ENCODE data around the gene CCNDBP1.
A peak's percentile ranks its signal among the peaks of the same experiment; 100 is the strongest.
"Not testable (repeated sequence)": the region's sequence is repeated elsewhere in the genome, so short reads cannot be mapped to it uniquely, and the experiment has no call there.

Gene CCNDBP1
- total RNA-seq, result 72.3 to 163 (median 81.1) reads per million in 9 experiments

GRCh38 chr15:43185157-43186002, at the start of gene CCNDBP1:
CCNDBP1 (plus strand) TSS chr15:43185403; CDS start chr15:43185499, 96 bp downstream.
- H3K36me3 Mint-ChIP-seq (ENCODE audit: insufficient read depth), result peaks cover 44% of the 10 kb centered on the region
- H3K4me1 Mint-ChIP-seq (ENCODE audit: low read depth in 2 of 2), result peaks cover 28 to 35% of the 10 kb centered on the region in 2 donors
- no peaks in the 10 kb centered on the region for H3K27me3 Mint-ChIP-seq
- peak; percentile 84 for ATAC-seq (replicated peaks)
- peak within 1 kb of the TSS; percentile 96 to 98 for H3K27ac Mint-ChIP-seq
- peak within 1 kb of the TSS; percentile 90 to 92 for H3K4me3 Mint-ChIP-seq
- no peaks in the 10 kb centered on the region for H3K9me3 Mint-ChIP-seq
- DNase-seq, result peak; percentile 82 to 85 (median 85)

- no peaks in the 10 kb centered on the region for H3K9me3 Mint-ChIP-seq
- peaks cover 45% of the 10 kb centered on the region for H3K36me3 Mint-ChIP-seq (ENCODE audit: insufficient read depth)
- H3K4me3 Mint-ChIP-seq, result no peak overlapping the region
- ATAC-seq (replicated peaks) (no peak), DNase-seq (no peak)
- peak overlapping the region; percentile 0 to 18 for H3K27ac Mint-ChIP-seq
- no peaks in the 10 kb centered on the region for H3K27me3 Mint-ChIP-seq
- H3K4me1 Mint-ChIP-seq (ENCODE audit: low read depth in 2 of 2), result peaks cover 13 to 17% of the 10 kb centered on the region in 2 donors
Measured at GRCh38 chr15:43143203-43143941, 41.8 kb upstream of the CCNDBP1 start.

GRCh38 chr15:43144512-43144911, 40.7 kb upstream of the CCNDBP1 start:
- Mint-ChIP-seq H3K27me3 (no peaks in the 10 kb centered on the region), H3K36me3 (ENCODE audit: insufficient read depth) (peaks cover 47% of the 10 kb centered on the region), H3K4me1 (ENCODE audit: low read depth in 2 of 2) (peaks cover 13% of the 10 kb centered on the region in 2 donors), H3K9me3 (no peaks in the 10 kb centered on the region), H3K4me3 (no peak overlapping the region), H3K27ac (peak overlapping the region; percentile 0 to 18)
- ATAC-seq (replicated peaks) (no peak), DNase-seq (no peak)

GRCh38 chr15:43146184-43146583, 39.0 kb upstream of the CCNDBP1 start:
- H3K4me1 Mint-ChIP-seq (ENCODE audit: low read depth in 2 of 2), result peaks cover 13% of the 10 kb centered on the region in 2 donors
- DNase-seq, result no peak
- no peak for ATAC-seq (replicated peaks)
- peaks cover 43% of the 10 kb centered on the region for H3K36me3 Mint-ChIP-seq (ENCODE audit: insufficient read depth)
- no peaks in the 10 kb centered on the region for H3K27me3 Mint-ChIP-seq
- no peak overlapping the region for H3K4me3 Mint-ChIP-seq
- no peaks in the 10 kb centered on the region for H3K9me3 Mint-ChIP-seq
- H3K27ac Mint-ChIP-seq, result peak overlapping the region in 1 of 2 donors; percentile 38

GRCh38 chr15:43150191-43150929, 34.8 kb upstream of the CCNDBP1 start:
- Mint-ChIP-seq H3K9me3 (no peaks in the 10 kb centered on the region), H3K4me3 (no peak overlapping the region), H3K4me1 (ENCODE audit: low read depth in 2 of 2) (peaks cover 8 to 11% of the 10 kb centered on the region in 2 donors), H3K27ac (no peak overlapping the region), H3K36me3 (ENCODE audit: insufficient read depth) (peaks cover 59% of the 10 kb centered on the region), H3K27me3 (no peaks in the 10 kb centered on the region)
- DNase-seq, result no peak
- no peak for ATAC-seq (replicated peaks)

GRCh38 chr15:43151688-43152087, 33.5 kb upstream of the CCNDBP1 start:
- Mint-ChIP-seq H3K27ac (peak overlapping the region in 1 of 2 donors; percentile 35), H3K9me3 (no peaks in the 10 kb centered on the region), H3K4me1 (ENCODE audit: low read depth in 2 of 2) (peaks cover 5 to 11% of the 10 kb centered on the region in 2 donors), H3K36me3 (ENCODE audit: insufficient read depth) (peaks cover 61% of the 10 kb centered on the region), H3K27me3 (no peaks in the 10 kb centered on the region), H3K4me3 (peak overlapping the region in 1 of 2 donors; percentile 20)
- peak; percentile 99 for ATAC-seq (replicated peaks)
- DNase-seq, result peak in 1 of 3 experiments; percentile 12

- Mint-ChIP-seq H3K4me1 (ENCODE audit: low read depth in 2 of 2) (peaks cover 9 to 11% of the 10 kb centered on the region in 2 donors), H3K27me3 (no peaks in the 10 kb centered on the region), H3K27ac (peak overlapping the region in 1 of 2 donors; percentile 68), H3K4me3 (no peak overlapping the region), H3K36me3 (ENCODE audit: insufficient read depth) (peaks cover 61% of the 10 kb centered on the region), H3K9me3 (no peaks in the 10 kb centered on the region)
- ATAC-seq (replicated peaks) (no peak), DNase-seq (no peak)
Measured at GRCh38 chr15:43153269-43153668, 31.9 kb upstream of the CCNDBP1 start.

- Mint-ChIP-seq H3K9me3 (no peaks in the 10 kb centered on the region), H3K36me3 (ENCODE audit: insufficient read depth) (peaks cover 54% of the 10 kb centered on the region)
Measured at GRCh38 chr15:43165801-43166325, 19.3 kb upstream of the CCNDBP1 start.

GRCh38 chr15:43167261-43167660, 17.9 kb upstream of the CCNDBP1 start:
- ATAC-seq (replicated peaks), result not testable (repeated sequence)

More at GRCh38 chr15:43165801-43166325, 19.3 kb upstream of the CCNDBP1 start:
- H3K27me3 Mint-ChIP-seq, result no peaks in the 10 kb centered on the region
- H3K4me1 Mint-ChIP-seq (ENCODE audit: low read depth in 2 of 2), result no peaks in the 10 kb centered on the region
- no peak overlapping the region for H3K4me3 Mint-ChIP-seq
- no peak for DNase-seq
- peak overlapping the region in 1 of 2 donors; percentile 58 for H3K27ac Mint-ChIP-seq
- no peak for ATAC-seq (replicated peaks)

GRCh38 chr15:43168192-43169107, 16.8 kb upstream of the CCNDBP1 start:
- peaks cover 49% of the 10 kb centered on the region for H3K36me3 Mint-ChIP-seq (ENCODE audit: insufficient read depth)
- DNase-seq, result no peak
- ATAC-seq (replicated peaks), result no peak
- no peaks in the 10 kb centered on the region for H3K4me1 Mint-ChIP-seq (ENCODE audit: low read depth in 2 of 2)
- no peak overlapping the region for H3K4me3 Mint-ChIP-seq
- H3K9me3 Mint-ChIP-seq, result no peaks in the 10 kb centered on the region
- no peak overlapping the region for H3K27ac Mint-ChIP-seq
- H3K27me3 Mint-ChIP-seq, result no peaks in the 10 kb centered on the region

More at GRCh38 chr15:43167261-43167660, 17.9 kb upstream of the CCNDBP1 start:
- H3K27ac Mint-ChIP-seq; DNase-seq; H3K4me1 Mint-ChIP-seq (ENCODE audit: low read depth in 2 of 2); H3K4me3 Mint-ChIP-seq; H3K27me3 Mint-ChIP-seq; H3K9me3 Mint-ChIP-seq: not testable (repeated sequence)
- H3K36me3 Mint-ChIP-seq (ENCODE audit: insufficient read depth), result peaks cover 52% of the 10 kb centered on the region

GRCh38 chr15:43169888-43170287, 15.3 kb upstream of the CCNDBP1 start:
- Mint-ChIP-seq H3K4me3 (no peak overlapping the region), H3K27me3 (no peaks in the 10 kb centered on the region), H3K9me3 (no peaks in the 10 kb centered on the region), H3K27ac (peak overlapping the region in 1 of 2 donors; percentile 12), H3K4me1 (ENCODE audit: low read depth in 2 of 2) (no peaks in the 10 kb centered on the region), H3K36me3 (ENCODE audit: insufficient read depth) (peaks cover 44% of the 10 kb centered on the region)
- DNase-seq (no peak), ATAC-seq (replicated peaks) (no peak)

- Mint-ChIP-seq H3K36me3 (ENCODE audit: insufficient read depth) (peaks cover 36% of the 10 kb centered on the region), H3K27ac (peak overlapping the region in 1 of 2 donors; percentile 30)
- not testable (repeated sequence) for H3K4me3 Mint-ChIP-seq; H3K27me3 Mint-ChIP-seq; H3K9me3 Mint-ChIP-seq; DNase-seq; H3K4me1 Mint-ChIP-seq (ENCODE audit: low read depth in 2 of 2); ATAC-seq (replicated peaks)
Measured at GRCh38 chr15:43175656-43176309, 9.4 kb upstream of the CCNDBP1 start.

Data from effector memory CD8-positive, alpha-beta T cell (primary cell).